ENCODE results near the gene TLE1. TPM values are rescaled to one million over a fixed set of nuclear protein-coding genes. Genes with fewer than 3 reads are reported as not detected.
"Not testable (repeated sequence)": the region's sequence is repeated elsewhere in the genome, so short reads cannot be mapped to it uniquely, and the experiment has no call there.

TLE1 gene
- 10 to 100 TPM; 66.8 to 81.7 (median 72.9) TPM for polyA plus RNA-seq (ENCODE audit: insufficient read length in 4 of 4)

GRCh38 chr9:81689343-81690175, at the start of gene TLE1:
TSS of gene TLE1 (minus strand) at chr9:81689547. CDS start at chr9:81688240, 1,307 bp downstream.
- peak; percentile 97 to 100 (median 98) for DNase-seq (ENCODE audit: low read depth in 4 of 4, low spot score in 2 of 4)

DNA sequence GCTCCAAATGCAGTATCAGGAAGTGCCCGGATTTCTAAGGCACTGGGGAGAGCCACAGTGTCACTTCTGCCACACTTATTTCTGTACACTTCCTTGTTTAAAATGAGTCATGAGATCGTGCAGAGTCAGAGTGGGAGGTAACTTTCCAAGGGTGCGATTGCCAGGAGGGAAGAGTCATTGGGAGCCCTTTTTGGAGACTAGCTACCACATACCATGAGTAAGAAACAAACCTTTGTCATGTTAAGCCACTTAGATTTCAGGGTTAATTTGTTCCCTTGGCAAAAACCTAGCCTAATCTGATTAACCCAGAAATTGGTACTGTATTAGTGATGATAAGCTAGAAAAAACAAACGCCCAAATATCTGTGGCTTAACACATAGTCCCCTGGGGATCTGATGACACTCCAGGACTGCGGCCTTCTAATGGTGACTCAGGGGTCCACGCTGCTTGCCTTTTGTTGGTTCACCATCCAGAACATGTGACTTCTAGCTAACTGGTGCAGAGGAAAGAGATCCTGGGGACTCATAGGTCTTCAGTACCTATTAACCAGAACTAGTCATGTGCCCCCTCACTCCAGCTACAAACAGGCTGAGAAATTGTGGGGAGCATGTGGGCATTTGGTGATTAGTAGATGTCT, 48.6 kb upstream of the TLE1 start:
- no peak for DNase-seq (ENCODE audit: low read depth in 4 of 4, low spot score in 2 of 4)

GRCh38 chr9:81730498-81730897, 41.2 kb upstream of the TLE1 start:
- DNase-seq (ENCODE audit: low read depth in 4 of 4, low spot score in 2 of 4): not testable (repeated sequence)

DNA sequence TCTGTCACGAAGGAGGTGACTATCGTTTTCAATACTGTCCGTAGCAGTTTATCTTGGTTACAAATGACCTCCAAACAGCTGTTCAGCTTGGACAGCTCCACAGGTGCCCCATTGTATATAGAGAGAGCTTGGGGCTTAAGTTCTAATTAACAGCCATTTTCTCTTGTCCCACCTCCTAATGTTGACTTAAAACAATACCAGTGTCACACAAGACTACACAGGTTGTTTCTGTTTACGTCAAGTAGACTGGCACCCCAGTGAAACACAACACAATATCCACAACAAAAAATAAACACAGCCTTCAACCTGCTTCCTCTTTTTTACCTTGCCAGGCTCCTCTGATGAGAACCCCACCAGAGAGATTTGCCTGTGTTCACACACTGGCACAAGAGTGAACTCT, 39.8 kb upstream of the TLE1 start:
- no peak for DNase-seq (ENCODE audit: low read depth in 4 of 4, low spot score in 2 of 4)

- DNase-seq (ENCODE audit: low read depth in 4 of 4, low spot score in 2 of 4): peak; percentile 69 to 93 (median 88)
These were observed 35.0 kb upstream of the TLE1 start for GRCh38 chr9:81724242-81724889.

DNA sequence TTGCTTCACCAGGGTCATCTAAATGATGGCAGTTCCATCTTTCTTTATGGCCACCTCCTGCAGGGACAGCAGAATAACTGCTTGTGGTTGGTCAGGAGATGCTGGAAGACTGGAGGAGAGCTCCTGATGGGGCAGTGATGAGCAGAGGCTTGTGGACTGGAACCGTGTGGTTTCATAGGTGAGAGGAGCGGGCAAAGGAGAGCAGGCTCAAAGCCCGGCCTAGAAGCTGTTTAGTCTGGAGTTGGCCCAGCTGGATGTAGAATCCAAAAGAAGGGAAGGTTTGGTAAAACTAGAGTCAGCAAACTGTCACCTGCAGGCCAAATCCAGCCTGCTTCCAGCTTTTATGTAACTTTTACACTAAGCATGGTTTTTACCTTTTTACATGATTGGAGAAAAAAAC, 32.9 kb upstream of the TLE1 start:
- no peak for DNase-seq (ENCODE audit: low read depth in 4 of 4, low spot score in 2 of 4)

DNA sequence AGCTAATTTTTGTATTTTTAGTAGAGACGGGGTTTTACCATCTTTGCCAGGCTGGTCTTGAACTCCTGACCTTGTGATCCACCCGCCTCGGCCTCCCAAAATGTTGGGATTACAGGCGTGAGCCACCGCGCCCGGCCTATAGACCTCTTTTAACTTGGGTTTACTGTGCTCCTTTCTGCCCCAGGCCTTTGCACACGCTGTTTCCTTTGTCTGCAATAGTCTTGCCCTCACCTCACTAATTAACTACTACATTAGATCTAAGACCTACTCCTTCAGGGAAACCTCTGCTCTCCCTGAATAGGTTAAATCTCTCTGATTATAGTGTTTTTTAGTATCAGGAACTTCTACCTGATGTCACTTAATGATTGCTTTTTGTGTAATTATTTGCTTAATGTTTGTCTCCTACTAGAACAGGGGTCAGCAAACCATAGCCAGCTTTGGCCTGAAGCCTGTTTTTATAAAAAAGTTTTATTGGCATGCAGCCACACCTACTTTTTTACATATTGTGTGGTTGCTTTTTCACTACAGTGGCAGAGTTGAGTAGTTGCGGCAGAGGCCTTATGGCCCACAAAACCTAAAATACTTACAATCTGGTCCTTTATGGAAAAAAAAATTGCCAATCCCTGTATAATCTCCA, 31.2 kb upstream of the TLE1 start:
- DNase-seq (ENCODE audit: low read depth in 4 of 4, low spot score in 2 of 4): no peak

DNA sequence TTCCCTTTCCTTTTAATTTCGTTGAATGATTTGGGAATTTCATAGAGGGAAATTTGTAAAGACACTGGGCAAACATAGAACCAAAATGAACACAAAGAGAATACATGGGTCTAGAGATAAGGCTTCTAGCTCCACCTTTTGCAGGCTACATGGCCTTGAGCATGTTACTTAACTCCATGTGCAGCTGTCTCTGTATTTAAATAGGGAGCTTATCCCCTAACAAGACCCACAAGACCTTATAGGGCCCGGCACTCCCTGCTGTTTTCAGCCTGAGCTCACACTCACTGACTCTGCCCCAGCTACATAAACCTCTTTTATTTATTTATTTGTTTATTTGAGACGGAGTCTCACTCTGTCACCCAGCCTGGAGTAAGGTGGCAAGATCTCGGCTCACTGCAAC, 30.6 kb upstream of the TLE1 start:
- DNase-seq (ENCODE audit: low read depth in 4 of 4, low spot score in 2 of 4): no peak

- DNase-seq (ENCODE audit: low read depth in 4 of 4, low spot score in 2 of 4): no peak
These were observed 28.9 kb upstream of the TLE1 start for GRCh38 chr9:81718244-81718643.

GRCh38 chr9:81717747-81718077, 28.4 kb upstream of the TLE1 start:
- no peak for DNase-seq (ENCODE audit: low read depth in 4 of 4, low spot score in 2 of 4)

DNA sequence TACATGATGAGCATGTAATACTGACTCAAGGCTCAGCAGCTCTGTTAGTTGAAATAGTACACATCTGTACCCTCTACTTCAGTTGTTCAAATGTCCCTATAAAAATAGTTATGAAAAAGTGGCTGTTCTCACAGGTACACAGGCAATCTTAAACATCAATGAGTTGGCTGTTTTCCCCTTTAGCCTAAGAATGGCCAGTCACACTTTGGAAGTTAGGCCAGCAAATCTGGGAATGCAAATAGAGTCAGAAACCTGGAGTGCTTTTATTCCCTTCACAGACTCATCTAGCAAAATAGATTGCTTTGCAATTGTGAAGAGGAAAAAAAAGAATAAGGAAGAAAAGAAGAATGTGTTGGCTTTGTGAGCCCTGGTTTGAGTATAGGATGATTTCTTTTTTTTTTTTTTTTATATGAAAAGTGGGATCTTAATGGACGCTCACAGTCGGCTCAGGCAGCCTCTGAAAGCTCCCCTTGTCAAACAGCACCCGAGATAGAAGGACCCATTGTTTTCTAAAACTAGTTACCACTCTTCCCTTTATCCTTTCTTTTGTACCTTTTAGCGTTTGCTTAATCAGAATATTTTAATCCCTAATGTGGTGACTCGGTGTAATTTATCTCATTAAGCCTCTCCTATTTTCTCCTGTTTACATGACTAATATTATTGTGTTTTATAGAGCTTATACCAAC, 27.9 kb upstream of the TLE1 start:
- no peak for DNase-seq (ENCODE audit: low read depth in 4 of 4, low spot score in 2 of 4)

DNA sequence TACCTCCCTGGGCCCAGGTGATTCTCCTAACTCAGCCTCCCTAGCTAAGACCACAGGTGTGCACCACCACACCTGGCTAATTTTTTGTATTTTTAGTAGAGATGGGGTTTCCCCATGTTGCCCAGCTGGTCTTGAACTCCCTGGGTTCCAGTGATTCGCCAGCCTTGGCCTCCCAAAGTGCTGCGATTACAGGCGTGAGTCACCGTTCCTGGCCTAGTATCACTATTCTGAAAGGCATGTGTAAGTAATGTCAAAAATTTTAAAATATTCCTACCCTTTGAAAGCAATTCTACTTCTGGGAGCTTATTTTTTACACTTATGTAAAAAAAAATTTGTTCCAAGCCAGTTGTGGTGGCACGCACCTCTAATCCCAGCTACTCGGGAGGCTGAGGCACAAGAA, 27.1 kb upstream of the TLE1 start:
- no peak for DNase-seq (ENCODE audit: low read depth in 4 of 4, low spot score in 2 of 4)

GRCh38 chr9:81705578-81705977, 16.2 kb upstream of the TLE1 start:
- no peak for DNase-seq (ENCODE audit: low read depth in 4 of 4, low spot score in 2 of 4)

- DNase-seq (ENCODE audit: low read depth in 4 of 4, low spot score in 2 of 4): no peak
These were observed 5.2 kb upstream of the TLE1 start for GRCh38 chr9:81694541-81694940.

GRCh38 chr9:81693671-81694378, 4.5 kb upstream of the TLE1 start:
- DNase-seq (ENCODE audit: low read depth in 4 of 4, low spot score in 2 of 4): no peak

DNA sequence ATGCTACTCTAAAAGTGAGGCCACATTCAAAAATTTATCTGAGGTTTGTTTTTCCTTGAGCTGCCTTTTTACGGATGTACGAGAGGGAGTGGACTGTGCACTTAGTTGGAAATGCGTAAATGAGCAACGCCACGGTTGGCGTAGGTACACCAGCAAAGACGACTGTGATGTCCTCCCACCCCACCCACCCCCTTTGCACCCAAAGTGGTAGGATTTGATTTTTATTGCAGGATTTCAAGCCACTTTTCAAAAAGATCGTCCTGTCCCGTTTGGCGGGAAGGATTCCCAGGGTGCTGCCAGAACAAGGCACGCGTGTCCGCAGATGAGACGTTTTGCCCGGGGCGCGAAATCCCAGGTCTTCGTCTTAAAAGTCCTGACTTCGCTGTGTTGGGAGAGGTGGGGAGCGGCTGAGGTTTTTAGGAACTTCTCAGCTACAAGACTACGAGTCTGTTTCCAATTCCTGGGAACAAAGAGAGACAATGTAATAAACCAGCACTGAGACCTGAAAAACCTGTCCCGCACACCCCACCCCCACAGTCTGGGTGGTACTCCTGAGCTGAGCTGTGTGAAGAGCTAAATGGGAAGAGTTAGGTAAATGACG, 1.0 kb upstream of the TLE1 start:
- DNase-seq (ENCODE audit: low read depth in 4 of 4, low spot score in 2 of 4): peak in 1 of 4 donors; percentile 52

DNA sequence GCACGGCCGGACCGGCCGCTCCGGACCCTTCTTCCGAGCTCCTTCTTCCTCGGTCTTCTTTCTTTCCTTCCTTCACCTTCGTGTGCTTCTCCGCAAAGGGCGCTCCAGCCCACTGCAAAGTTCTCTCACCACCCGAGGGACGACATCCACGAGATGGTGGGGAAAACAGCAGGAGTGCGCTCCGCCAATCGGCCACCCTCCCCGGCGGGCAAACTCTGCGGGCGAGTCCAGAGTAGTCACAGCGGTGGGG, 329 bp downstream of the TLE1 start:
- DNase-seq (ENCODE audit: low read depth in 4 of 4, low spot score in 2 of 4): not testable (repeated sequence)

- not testable (repeated sequence) for DNase-seq (ENCODE audit: low read depth in 4 of 4, low spot score in 2 of 4)
These were observed 870 bp downstream of the TLE1 start for GRCh38 chr9:81688262-81689092.

Measured in left renal cortex interstitium (tissue), 4 donors.